SHP77 (cell line): ENCODE measurements around the gene GPBP1.
A peak's percentile ranks its signal among the peaks of the same experiment; 100 is the strongest.
"Not testable (repeated sequence)": the region's sequence is repeated elsewhere in the genome, so short reads cannot be mapped to it uniquely, and the experiment has no call there.

Source experiments
- DNase-seq, 2 experiments: peaks; one replicate each; lab custom pipeline; 2025; lab: John Stamatoyannopoulos, UW

Gene GPBP1

DNA sequence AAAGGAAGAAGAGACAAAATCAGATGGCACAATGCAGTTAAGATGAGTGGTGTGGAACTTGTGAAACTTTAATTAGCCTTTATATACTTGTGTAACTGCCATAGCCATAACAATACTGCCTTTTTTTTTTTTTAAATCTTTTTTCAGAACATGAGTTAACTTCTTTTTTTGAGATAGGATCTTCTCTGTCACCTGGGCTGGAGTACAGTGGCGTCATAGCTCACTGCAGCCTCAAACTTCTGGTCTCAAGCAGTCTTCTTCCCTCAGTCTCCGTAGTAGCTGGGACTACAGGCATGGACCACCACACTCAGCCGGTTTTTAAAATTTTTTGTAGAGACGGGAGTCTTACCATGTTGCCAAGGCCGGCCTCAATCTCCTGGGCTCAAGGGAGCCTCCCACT lies 37.2 kb downstream of the GPBP1 start:
- DNase-seq = no peak

DNA sequence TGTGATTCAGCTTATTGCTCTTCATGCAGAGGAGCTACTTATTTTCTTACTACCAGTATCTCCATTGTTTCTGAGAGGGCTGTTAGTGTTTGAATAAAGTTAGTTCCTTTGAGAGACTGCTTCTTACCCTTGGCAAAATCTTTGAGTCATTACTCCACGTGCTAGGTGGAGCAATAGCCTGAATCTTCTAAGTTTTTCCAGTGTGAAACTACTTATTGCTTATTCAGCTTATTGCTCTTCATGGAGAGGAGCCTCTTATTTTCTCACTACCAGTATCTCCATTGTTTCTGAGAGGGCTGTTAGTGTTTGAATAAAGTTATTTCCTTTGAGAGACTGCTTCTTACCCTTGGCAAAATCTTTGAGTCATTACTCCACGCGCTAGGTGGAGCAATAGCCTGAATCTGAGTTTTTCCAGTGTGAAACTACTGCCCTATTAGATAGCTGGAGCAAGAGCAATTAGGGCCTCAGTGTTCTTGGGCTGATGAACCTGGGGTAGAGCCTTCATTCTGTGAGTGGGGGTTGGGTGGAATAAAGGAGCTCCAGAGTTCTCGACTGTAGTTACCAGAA lies 41.9 kb downstream of the GPBP1 start:
- no peak for DNase-seq

DNA sequence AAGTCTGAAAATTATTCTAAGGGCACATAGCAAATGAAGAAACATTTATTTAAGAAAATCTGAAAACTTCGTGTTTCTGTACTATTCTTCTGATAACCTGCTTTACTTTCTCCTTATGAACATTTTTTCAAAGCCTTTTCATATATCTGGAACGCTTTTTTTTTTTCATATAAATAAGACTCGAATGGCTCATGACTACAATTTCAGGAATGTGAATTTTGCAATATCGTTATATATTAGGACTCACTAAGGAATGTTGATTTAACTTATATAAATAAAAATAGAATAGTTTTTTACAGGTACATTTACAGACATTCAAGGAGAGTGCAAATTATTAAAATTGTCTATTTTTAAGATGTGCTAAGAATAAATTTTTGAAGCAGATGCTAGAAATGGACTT lies 42.9 kb downstream of the GPBP1 start:
- DNase-seq = no peak

DNA sequence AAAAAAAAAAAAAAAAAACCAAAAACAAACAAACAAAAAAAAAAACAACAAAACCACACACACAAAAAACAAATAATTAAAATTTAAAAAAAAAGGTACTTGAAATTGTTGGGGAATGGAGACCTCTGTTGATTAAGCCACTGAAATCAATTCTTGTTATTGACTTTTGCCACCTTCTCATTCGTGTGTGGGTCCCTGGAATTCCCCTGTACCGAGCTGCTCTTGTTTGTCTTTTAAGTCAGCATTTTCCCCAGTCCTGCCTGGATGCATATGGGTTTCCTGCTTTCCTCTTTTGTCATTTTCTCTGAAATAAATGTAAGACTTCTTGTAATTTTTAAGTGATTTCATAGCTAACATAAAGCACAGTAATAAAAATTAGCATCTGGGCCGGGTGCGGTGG lies 45.5 kb downstream of the GPBP1 start:
- DNase-seq = no peak

DNA sequence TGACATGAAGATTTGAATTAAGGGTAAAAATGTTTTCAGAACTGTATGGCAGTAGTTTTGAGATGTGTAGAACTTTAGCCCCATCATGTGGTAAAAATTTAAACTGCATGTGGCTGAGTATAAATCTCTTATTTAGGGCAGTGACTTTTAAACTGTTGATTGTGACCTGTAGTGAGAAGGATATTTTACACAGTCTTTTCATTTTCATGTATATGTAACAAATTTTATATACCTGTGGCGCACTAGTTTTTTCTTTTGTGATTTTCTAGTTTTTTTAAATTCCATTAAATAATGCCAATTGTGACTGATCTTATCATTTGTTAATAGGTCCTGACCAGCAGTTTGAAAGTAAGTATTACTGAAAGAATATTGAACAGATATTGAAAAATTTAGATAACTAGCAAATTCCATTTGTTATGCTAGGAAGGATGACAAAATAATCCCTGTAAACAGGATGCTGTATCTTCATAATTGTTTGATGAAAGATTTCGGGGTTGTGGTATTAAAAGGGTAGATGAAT lies 47.2 kb downstream of the GPBP1 start:
- DNase-seq = peak in 1 of 2 experiments; percentile 19

DNA sequence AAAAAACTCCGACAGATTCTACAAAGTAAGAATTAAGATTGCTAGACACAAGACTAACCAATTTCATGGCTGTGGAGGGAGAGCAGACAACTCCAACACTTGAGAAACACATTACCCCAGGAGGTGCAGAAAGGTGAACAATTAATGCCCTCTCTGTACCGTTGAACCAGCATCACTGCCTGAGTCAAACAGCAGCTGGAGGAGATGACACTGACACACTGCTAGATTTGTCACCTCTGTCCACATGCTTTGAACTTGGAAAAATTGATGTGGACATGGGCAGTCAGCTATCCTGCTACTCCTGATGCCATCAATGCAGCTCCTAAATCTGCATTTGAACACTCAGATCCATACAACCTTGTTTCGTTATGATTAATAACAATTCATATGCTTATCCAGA lies 51.7 kb downstream of the GPBP1 start:
- no peak for DNase-seq

DNA sequence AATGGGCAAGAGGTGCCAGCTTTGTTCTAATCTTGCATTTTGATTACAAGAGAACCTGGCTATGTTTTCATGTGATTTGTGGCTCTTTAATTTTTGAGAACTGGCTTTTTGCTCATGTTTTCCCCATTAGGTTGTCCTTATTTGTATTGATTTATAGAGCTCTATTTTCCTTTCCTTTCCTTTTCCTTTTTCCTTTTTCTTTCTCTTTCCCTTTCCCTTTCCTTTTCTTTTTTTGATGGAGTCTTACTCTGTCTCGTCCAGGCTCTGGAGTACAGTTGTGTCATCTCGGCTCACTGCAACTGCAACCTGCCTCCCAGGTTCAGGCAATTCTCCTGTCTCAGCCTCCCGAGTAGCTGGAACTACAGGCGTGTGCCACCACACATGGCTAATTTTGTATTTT lies 55.5 kb downstream of the GPBP1 start:
- DNase-seq = no peak

DNA sequence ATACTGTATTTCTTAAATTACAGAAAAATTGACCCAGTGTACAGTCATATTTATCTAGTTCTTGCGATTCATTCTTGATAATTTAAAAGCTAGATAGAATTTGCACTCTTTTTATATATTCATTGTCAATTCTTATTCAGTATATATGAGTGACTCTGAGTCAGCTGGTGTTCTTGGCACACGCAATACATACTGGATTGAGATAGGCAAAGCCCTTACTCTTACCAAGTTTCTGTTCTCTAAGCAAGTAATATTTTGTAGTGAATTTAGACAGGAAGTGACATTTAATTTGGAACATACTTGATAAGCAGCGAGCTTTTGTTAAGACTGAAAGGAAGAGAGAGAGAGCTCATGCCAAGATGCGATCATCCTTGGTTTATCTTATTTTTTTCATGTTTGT lies 57.7 kb downstream of the GPBP1 start:
- no peak for DNase-seq

DNA sequence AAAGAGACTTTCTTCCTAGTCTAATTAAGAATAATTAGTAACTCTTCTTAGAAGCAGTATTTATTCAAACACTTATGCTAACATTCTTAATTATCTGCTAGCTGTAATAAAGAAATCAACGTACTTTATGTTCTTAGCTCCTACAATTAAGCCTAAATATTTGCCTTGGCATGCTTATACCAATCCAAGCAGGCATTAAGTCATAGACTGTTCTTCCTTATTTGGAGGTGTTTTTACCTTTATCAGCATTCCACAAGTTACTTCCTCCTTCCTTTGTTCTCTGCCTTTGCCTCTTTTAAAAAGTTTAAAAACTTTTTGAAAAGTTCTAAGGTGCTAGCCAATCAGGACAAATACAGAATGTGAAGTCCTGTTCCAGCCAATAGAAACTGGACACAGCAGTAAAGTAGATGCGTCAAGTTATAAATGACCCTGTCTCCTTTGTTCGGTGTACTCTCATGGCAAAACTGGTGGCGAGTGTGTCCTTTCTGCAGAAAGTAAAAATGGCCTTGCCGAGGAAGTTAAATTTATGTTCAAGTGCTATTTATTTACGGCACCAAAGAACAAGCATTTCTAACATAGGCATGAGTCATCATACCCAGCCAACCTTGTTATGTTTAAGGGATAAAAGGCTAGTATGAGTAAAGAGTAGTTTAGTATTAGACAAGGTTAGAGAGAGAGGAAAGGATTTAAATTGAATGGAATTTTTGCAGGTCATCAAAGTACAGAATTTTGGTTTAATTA lies 58.6 kb downstream of the GPBP1 start:
- DNase-seq = no peak

DNA sequence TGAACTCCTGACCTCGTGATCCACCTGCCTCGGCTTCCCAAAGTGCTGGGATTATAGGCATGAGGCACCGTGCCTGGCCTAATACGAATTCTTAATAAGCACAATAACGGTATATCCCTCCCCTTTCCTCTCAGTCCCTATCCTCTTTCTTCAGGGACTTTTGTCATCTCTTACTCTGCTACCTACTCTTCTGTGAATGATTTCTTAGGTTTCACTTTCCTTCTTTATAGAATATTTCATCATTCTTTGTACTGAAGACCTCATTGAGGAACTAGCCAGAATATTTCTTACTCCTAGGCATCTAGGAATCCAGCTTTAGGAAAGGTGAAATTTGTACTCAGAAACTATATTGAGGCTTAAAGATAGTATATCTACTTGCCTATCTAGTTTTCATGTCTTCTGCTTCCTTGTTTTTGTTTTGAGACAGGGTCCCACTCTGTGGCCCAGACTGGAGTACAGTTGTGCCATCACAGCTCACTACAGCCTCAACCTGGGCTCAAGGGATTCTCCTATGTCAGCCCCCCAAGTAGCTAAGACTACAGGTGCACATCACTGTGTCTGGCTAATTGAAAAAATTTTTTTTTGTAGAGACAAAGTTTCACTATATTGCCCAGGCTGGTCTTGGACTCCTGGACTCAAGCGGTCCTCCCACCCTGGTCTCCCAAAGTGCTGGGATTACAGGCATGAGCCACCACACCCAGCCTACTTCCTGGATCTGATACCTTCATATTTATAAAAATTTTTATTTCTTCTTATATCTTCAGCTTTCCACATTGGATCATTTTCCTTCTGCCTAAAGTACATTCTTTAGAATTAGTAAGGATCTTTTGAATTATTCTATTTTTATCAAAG lies 69.7 kb downstream of the GPBP1 start:
- no peak for DNase-seq

DNA sequence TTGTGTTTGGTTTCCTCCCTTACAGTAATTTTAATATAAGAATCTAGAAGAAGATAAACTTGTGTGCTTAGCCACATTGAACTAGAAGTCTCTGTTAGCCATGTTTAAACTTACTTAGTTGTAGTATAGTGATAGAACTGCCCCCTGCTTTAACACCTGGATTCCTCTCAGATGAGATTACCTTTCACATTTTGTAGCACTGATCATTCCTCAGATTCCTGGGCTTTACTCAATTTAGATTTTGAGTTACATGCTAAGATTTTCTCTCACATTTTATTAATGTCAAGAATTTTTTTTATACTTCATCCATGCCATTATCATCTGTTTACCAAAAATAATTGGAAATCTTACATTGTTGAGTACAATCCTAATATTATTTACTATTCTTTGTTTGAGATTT lies 70.5 kb downstream of the GPBP1 start:
- DNase-seq = no peak

DNA sequence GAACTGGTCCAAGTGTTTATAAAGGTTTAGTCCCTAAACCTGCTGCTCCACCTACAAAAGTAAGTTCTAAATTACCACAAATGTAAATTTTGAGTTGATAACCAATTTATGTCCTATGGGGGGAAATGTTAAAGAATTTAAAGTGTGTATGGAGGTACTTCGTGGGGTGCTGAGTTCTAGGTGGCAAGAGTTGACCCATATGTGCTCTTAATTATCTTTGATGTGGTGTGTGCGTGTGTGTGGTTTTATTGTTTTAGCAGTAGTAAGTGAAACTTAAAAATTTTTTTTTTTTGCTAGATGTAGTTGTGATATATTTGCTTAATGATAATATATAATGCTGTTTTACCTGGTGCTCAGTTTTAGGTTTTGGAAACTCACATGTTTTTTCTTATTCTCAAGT lies 72.6 kb downstream of the GPBP1 start:
- DNase-seq = no peak

DNA sequence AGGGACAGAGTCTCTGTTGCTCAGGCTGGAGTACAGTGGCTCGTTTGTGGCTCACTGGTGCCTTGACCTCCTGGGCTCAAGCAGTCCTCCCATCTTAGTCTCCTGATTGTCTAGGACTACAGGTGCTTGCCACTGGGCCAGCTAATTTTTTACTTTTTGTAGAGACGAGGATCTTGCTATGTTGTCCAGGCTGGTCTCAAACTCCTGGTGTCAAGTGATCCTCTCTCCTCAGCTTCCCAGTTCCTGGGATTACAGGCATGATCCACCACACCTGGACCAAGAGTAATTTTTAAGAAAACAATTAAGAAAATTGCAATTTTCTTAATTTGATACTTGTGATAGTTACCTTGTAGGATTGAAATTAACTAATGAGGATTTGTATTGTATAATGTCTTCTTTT lies 73.9 kb downstream of the GPBP1 start:
- no peak for DNase-seq

DNA sequence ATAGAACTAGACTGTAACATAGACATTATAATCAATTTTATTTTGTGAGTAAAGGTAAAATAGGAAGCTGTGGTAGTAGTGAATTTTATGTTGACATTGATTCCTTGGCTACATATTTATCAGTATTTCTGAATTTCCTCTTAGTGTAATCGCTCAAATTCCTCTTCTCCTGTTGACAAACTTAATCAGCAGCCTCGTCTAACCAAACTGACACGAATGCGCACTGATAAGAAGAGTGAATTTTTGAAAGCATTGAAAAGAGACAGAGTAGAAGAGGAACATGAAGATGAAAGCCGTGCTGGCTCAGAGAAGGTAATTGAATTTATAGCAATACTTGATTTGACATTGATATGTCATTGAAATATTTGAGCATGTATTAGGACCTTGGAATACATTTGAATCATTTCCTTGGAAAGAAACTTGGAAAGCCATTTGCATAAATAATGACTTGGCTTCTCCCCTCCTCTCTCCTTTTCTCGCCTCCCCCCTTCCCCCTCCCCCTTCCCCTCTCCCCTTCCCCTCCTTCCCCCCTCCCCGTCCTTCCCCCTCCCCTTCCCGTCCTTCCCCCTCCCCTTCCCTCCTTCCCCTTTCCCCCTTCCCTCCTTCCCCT lies 75.5 kb downstream of the GPBP1 start:
- DNase-seq = no peak

DNA sequence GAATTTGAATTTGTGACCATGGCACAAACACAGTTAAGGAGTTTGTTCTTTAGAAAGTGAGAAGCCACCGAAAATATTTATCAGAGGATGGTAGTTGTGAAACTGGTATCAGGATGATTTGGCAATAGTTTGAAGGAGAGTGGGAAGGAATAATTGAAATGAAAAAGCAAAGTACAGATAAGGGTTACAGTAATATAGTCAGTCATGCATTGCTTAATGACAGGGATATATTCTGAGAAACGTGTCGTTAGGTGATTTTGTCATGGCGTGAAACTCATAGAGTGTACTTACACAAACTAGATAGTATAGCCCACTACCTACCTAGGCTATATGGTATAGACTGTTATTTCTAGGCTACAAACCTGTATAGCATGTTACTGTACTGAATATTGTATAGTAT lies 84.2 kb downstream of the GPBP1 start:
- no peak for DNase-seq

DNA sequence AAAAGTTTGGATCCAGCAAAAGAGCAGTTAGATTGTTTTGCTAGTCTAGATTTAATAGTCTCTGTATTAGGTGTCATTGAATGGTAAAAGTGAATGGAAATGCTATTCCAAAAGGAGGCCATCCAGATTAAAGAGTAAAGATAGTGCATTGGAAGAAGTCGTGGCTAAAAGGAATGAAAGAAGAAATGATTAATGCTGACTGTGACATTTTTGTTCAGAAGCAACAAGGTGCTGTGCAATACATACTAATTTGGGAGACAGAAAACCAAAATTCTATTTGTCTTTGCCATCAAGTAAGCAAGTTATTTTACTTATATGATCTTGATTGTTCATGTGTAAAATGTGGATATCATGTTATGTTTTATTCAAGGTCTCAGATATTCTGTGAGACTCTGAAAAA lies 85.1 kb downstream of the GPBP1 start:
- DNase-seq = no peak

DNA sequence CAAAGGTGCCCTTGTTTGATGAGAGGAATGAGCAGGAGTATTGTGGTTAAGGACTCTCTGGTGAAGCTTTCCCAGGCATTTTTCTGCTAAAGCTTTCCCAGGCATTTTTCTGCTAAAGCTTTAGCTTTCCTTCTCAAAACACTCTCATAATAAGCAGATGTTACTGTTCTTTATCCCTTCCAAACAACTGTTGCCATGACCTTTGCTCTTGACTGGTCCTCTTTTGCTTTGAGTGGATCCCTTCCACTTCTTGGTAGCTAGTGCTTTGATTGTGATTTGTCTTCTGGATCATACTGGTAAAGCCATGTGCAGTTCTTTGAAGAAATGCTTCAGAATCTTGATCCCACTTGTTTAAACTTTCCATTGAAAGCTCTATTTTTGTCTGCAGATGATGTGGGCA lies 85.8 kb downstream of the GPBP1 start:
- no peak for DNase-seq

DNA sequence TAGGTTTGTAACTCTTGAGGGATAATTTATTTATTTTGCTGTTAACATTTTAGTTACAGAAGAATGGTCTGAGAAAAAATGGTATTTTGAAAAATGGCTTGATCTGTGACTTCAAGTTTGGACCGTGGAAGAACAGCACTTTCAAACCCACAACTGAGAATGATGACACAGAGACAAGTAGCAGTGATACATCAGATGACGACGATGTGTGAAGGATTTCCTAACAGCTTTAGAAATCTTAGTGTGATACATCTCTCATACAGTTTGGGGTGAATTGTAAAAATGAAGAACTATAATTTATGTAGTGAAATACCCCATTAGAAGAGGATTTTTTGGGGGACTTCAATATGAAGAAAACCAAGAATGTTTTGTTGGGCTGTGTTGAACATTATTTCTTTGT lies 88.7 kb downstream of the GPBP1 start:
- DNase-seq = no peak

DNA sequence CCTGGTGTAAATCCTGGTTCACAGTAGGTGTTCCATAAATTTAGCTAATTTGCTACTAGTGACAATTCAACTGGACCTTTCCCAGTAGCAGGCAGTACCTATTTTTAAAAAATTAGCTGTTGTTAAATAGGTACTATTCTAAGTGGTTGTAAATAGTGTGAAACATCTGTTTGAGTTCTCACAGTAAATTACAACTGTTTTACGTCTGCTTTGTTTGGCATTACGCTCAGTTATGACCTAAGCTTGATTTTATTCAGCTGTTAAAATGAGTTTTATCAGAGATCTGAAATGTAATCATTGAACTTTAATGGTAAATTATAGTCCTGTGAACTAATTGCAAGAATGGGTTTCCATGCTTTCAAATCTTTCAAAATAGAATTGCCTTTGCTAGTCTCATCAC lies 93.9 kb downstream of the GPBP1 start:
- DNase-seq = no peak

DNA sequence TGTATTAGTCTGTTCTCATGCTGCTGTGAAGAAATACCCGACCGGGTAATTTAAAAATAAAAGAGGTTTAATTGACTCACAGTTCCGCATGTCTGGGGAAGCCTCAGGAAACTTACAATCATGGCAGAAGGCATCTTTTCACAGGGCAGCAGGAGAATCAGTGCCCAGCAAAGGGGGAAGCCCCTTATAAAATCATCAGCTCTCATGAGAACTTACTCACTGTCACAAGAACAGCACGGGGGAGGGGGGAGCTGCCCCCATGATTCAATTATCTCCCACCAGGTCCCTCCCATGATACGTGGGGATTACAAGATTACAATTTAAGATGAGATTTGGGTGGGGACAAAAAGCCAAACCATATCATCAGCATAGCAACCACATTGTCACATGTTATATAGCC lies 102.5 kb downstream of the GPBP1 start:
- no peak for DNase-seq

DNA sequence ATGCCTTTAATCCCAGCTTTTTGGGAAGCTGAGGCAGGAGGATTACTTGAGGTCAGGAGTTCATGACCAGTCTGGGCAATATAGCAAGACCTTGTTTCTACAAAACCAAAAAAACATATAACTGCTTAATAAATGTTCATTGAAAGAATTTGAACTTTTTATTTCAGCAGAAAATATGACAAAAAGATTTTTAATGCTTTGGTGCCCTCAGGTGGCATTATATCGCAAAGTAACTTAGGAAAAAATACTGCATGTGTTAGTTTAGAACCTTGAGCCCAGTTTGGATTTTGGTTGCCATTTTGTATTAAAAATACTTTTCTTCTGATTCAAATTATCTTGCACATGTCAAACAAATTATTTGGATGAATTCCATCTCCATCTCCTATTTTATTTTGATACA lies 103.2 kb downstream of the GPBP1 start:
- DNase-seq = no peak

DNA sequence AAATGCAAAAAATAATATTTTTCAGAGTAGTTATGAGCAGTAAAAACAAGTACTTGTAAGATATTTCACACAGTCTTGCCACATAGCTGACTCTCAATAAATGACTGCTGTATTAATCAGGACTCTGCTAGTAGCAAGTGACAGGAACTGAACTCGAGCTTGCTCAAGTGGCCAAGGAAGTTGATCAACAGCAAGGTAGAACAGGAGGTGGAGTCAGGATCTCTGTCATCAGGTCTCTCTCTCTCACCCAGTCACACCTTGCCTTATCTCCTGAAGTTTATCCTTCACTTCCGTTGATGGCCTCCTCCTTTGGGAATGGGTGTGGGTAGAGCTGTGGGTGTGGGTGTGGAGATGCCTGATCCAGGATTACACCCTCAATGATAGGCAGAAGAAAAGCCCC lies 107.0 kb downstream of the GPBP1 start:
- no peak for DNase-seq

DNA sequence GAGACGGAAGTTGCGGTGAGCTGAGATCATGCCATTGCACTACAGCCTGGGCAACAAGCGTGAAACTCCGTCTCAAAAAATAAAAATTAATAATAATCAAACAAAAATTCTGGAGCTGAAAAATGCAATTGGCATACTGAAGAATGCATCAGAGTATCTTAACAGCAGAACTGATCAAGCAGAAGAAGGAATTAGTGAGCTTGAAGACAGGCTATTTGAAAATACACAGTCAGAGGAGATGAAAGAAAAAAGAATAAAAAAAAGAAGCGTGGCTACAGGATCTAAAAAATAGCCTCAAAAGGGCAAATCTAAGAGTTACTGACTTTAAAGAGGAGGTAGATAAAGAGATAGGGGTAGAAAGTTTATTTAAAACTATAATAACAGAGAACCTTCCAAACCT lies 111.2 kb downstream of the GPBP1 start:
- not testable (repeated sequence) for DNase-seq
